Keratinocyte (primary cell): ENCODE results near the gene RBM4. TPM values are rescaled to one million over a fixed set of nuclear protein-coding genes. Genes with fewer than 3 reads are reported as not detected.

Source experiments
- DNase-seq: peaks from one replicate; pipeline ENCODE4 v3.0.0-alpha.2; 2011; ENCODE audit warnings: low read depth, missing footprints, low spot score
- FAIRE-seq: peaks from 2 replicates; lab custom pipeline; 2011; peaks lifted over from hg19 to GRCh38; lab: Jason Lieb, UNC
- H2AFZ ChIP-seq: 2 replicates; pipeline ENCODE4 v1.6.0; 2012; ENCODE audit warnings: low read length, control low read depth, inconsistent platforms; ENCODE audit not compliant: control insufficient read depth
- H3K27ac ChIP-seq: 2 replicates; pipeline ENCODE4 v1.5.1; 2011; ENCODE audit warnings: low read length; ENCODE audit not compliant: control insufficient read depth, insufficient read depth
- H3K27me3 ChIP-seq: 3 replicates; pipeline ENCODE4 v1.6.0; 2011; ENCODE audit warnings: low read length; ENCODE audit not compliant: control insufficient read depth, insufficient read depth; ENCODE audit errors: extremely low read depth
- H3K36me3 ChIP-seq, 2 experiments: 2 replicates in 1 of 2; 3 replicates in 1 of 2; pipeline ENCODE4 v1.5.1; 2011; ENCODE audit warnings: low read length in 2 of 2, mild to moderate bottlenecking in 1 of 2; ENCODE audit not compliant: control insufficient read depth in 2 of 2, insufficient read depth in 2 of 2; ENCODE audit errors: extremely low read depth in 1 of 2
- H3K4me1 ChIP-seq: 3 replicates; pipeline ENCODE4 v1.5.1; 2011; ENCODE audit warnings: low read length; ENCODE audit not compliant: control insufficient read depth, insufficient read depth; ENCODE audit errors: extremely low read depth
- H3K4me2 ChIP-seq: 3 replicates; pipeline ENCODE4 v1.6.0; 2011; ENCODE audit warnings: low read depth, low read length; ENCODE audit not compliant: control insufficient read depth, insufficient read depth; ENCODE audit errors: extremely low read depth
- H3K4me3 ChIP-seq, 3 experiments: fragments of 200-600 bp in 1 of 3; sonication (generic) in 1 of 3; 2 replicates in 2 of 3; 3 replicates in 1 of 3; pipeline ENCODE4 v1.5.1; 2011 to 2016; ENCODE audit warnings: low read length in 3 of 3, mild to moderate bottlenecking in 3 of 3, control low read depth in 2 of 3, inconsistent platforms in 1 of 3, low read depth in 1 of 3, mixed read lengths in 1 of 3, mixed run types in 1 of 3, moderate library complexity in 1 of 3; ENCODE audit not compliant: control insufficient read depth in 2 of 3, insufficient read depth in 2 of 3; ENCODE audit errors: extremely low read depth in 1 of 3
- H3K79me2 ChIP-seq: 2 replicates; pipeline ENCODE4 v1.6.0; 2012; ENCODE audit warnings: low read length; ENCODE audit not compliant: control insufficient read depth, insufficient read depth
- H3K9ac ChIP-seq: 3 replicates; pipeline ENCODE4 v1.6.0; 2011; ENCODE audit warnings: low read length; ENCODE audit not compliant: control insufficient read depth, insufficient read depth; ENCODE audit errors: extremely low read depth
- H3K9me1 ChIP-seq: 3 replicates; pipeline ENCODE4 v1.6.0; 2011; ENCODE audit warnings: low read length; ENCODE audit not compliant: control insufficient read depth, insufficient read depth; ENCODE audit errors: extremely low read depth
- H3K9me3 ChIP-seq: 2 replicates; pipeline ENCODE4 v1.5.1; 2012; ENCODE audit warnings: low read depth, low read length; ENCODE audit not compliant: control insufficient read depth
- H4K20me1 ChIP-seq: 3 replicates; pipeline ENCODE4 v1.6.0; 2011; ENCODE audit warnings: low read length; ENCODE audit not compliant: control insufficient read depth, insufficient read depth; ENCODE audit errors: extremely low read depth
- EZH2 ChIP-seq: IDR thresholded peaks from one replicate; pipeline ENCODE4 v1.6.1; 2012; ENCODE audit warnings: inconsistent platforms, mild to moderate bottlenecking, low read length, moderate library complexity
- dilution Hi-C: fragments of 300-500 bp; cut with MboI; formaldehyde crosslinking; loops from one replicate; pipeline ENCODE4 v1.7.0; 2020; ENCODE audit warnings: low sequenced_read_pairs; ENCODE audit not compliant: extremely low pct_ligation_motif_present
- polyA plus RNA-seq, 5 experiments: library from polyadenylated mRNA; depleted of rRNA in 3 of 5; stranded (reverse) in 3 of 5; stranded (forward) in 1 of 5; unstranded in 1 of 5; fragments of >200 nt; gene quantifications; 1 replicate in 1 of 5; 2 replicates in 3 of 5; 3 replicates in 1 of 5; pipeline versions ENCODE4 v1.2.1 to v1.2.3, GENCODE V29; 2011 to 2012; ENCODE audit warnings: missing spikeins in 2 of 5, low read depth in 1 of 5, low replicate concordance in 1 of 5
- TF ChIP-seq, protein P1 (sequence below), 3 experiments: IDR thresholded peaks in 1 of 3; conservative IDR thresholded peaks in 1 of 3; optimal IDR thresholded peaks in 1 of 3; 2 replicates in 2 of 3; 3 replicates in 1 of 3; pipeline versions ENCODE3 to v1.5.1; 2011; ENCODE audit warnings: low read length in 3 of 3, mild to moderate bottlenecking in 3 of 3, moderate library complexity in 2 of 3, control low read depth in 1 of 3, inconsistent platforms in 1 of 3; ENCODE audit not compliant: insufficient read depth in 2 of 3; ENCODE audit errors: extremely low read depth in 1 of 3

Gene RBM4
- polyA plus RNA-seq, 1 donor (not counting 4 experiments of a cell fraction or from before 2014, with no cell fraction given), result 190 TPM

DNA sequence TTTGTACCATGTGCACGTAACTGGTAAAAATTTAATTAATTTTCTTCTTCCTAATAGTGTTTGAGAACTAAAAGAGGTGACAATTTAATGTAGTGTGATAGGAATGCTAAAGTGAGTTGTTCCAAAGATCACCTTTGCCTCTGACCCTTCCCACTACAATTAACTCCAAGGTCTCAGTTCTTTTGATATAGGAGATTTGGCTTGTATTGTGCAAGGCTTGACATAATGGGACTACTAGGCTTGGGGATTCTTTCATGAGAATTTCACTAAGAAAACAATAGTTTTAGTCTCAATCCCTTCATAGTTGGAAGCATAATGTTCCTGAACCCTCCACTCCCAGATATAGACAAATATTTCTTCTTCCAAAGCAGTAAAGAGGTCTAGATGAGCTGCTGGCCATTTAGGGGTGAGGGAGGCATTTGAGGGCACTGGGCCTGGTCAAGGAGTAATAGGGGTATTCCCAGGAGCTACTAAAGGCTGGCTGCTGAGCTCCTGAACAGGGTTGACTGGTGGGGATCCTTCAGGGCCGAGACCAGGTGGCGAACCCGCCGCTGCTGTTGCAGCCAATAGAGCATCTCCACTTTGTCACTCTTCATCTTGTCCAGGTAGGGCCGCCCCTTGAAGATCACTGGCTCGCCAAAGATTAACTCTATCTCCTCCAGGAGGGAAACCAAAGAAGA, 48.4 kb upstream of the RBM4 start:
- H3K9me3 ChIP-seq, result no peaks in the 10 kb centered on the region
- no peaks in the 10 kb centered on the region for H3K9me1 ChIP-seq
- DNase-seq (no peak), FAIRE-seq (no peak)
- no peak overlapping the region for H3K4me3 ChIP-seq
- no peaks in the 10 kb centered on the region for H4K20me1 ChIP-seq
- H3K4me2 ChIP-seq, result no peak overlapping the region
- no peak overlapping the region for H2AFZ ChIP-seq
- no peaks in the 10 kb centered on the region for H3K36me3 ChIP-seq
- no peak overlapping the region for H3K27ac ChIP-seq
- no peak overlapping the region for H3K9ac ChIP-seq
- TF ChIP-seq, protein P1, sequence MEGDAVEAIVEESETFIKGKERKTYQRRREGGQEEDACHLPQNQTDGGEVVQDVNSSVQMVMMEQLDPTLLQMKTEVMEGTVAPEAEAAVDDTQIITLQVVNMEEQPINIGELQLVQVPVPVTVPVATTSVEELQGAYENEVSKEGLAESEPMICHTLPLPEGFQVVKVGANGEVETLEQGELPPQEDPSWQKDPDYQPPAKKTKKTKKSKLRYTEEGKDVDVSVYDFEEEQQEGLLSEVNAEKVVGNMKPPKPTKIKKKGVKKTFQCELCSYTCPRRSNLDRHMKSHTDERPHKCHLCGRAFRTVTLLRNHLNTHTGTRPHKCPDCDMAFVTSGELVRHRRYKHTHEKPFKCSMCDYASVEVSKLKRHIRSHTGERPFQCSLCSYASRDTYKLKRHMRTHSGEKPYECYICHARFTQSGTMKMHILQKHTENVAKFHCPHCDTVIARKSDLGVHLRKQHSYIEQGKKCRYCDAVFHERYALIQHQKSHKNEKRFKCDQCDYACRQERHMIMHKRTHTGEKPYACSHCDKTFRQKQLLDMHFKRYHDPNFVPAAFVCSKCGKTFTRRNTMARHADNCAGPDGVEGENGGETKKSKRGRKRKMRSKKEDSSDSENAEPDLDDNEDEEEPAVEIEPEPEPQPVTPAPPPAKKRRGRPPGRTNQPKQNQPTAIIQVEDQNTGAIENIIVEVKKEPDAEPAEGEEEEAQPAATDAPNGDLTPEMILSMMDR (optimal IDR thresholded peaks at IDR 0.05 in 1 of 3, IDR thresholded peaks at IDR 0.05 in 1 of 3, conservative IDR thresholded peaks at IDR 0.05 in 1 of 3; ENCODE audit: extremely low read depth in 1 of 3, insufficient read depth in 2 of 3, low read length in 3 of 3), result no peak
- no peak for TF ChIP-seq EZH2
- H3K27me3 ChIP-seq, result no peaks in the 10 kb centered on the region
- dilution Hi-C loops, result no loop called here
- H3K79me2 ChIP-seq, result peaks cover 6% of the 10 kb centered on the region
- H3K4me1 ChIP-seq, result peaks cover 11% of the 10 kb centered on the region

DNA sequence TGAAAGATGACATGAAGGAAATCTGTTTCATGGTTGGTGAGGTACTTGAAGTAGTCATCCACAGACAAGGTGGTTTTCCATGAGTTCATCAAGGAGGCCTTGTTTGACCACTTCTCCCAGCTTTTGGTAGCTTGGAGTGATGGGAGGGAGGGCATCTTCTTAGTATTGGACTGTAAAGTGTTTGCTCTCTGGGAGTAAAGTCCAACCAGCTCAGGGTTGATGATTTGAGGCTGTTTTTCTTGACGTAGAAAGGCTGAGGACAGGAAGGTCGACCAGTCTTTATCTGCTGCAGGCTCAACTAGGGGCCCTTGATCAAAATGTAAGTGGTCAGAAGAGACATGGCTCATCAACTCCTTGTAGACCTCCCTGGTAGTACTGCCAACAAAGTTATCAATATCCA, 47.3 kb upstream of the RBM4 start:
- no peak overlapping the region for H3K4me3 ChIP-seq
- H3K27ac ChIP-seq, result no peak overlapping the region
- H3K36me3 ChIP-seq, result no peaks in the 10 kb centered on the region
- H4K20me1 ChIP-seq, result no peaks in the 10 kb centered on the region
- peaks cover 11% of the 10 kb centered on the region for H3K4me1 ChIP-seq
- H3K9me1 ChIP-seq, result no peaks in the 10 kb centered on the region
- H3K27me3 ChIP-seq, result no peaks in the 10 kb centered on the region
- FAIRE-seq, result no peak
- H3K9ac ChIP-seq, result no peak overlapping the region
- dilution Hi-C loops, result no loop called here
- no peaks in the 10 kb centered on the region for H3K9me3 ChIP-seq
- no peak overlapping the region for H2AFZ ChIP-seq
- H3K79me2 ChIP-seq, result peaks cover 6% of the 10 kb centered on the region
- DNase-seq, result no peak
- no peak for TF ChIP-seq EZH2
- TF ChIP-seq, protein P1 (optimal IDR thresholded peaks at IDR 0.05 in 1 of 3, IDR thresholded peaks at IDR 0.05 in 1 of 3, conservative IDR thresholded peaks at IDR 0.05 in 1 of 3; ENCODE audit: extremely low read depth in 1 of 3, insufficient read depth in 2 of 3, low read length in 3 of 3), result no peak
- no peak overlapping the region for H3K4me2 ChIP-seq
